ENCODE data around the gene GMEB2. TPM values are rescaled to one million over a fixed set of nuclear protein-coding genes. Genes with fewer than 3 reads are reported as not detected.
"Not testable (repeated sequence)": the region's sequence is repeated elsewhere in the genome, so short reads cannot be mapped to it uniquely, and the experiment has no call there.

The GMEB2 gene, protein sequence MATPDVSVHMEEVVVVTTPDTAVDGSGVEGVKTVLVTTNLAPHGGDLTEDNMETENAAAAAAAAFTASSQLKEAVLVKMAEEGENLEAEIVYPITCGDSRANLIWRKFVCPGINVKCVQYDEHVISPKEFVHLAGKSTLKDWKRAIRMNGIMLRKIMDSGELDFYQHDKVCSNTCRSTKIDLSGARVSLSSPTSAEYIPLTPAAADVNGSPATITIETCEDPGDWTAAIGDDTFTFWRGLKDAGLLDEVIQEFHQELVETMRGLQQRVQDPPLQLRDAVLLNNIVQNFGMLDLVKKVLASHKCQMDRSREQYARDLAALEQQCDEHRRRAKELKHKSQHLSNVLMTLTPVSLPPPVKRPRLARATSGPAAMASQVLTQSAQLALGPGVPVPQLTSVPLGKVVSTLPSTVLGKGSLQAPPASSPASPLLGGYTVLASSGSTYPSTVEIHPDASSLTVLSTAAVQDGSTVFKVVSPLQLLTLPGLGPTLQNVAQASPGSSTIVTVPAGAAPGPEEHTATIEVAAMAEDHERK
- 6.1 and 8.9 TPM in 2 replicates for total RNA-seq (2012; rRNA removed)

DNA sequence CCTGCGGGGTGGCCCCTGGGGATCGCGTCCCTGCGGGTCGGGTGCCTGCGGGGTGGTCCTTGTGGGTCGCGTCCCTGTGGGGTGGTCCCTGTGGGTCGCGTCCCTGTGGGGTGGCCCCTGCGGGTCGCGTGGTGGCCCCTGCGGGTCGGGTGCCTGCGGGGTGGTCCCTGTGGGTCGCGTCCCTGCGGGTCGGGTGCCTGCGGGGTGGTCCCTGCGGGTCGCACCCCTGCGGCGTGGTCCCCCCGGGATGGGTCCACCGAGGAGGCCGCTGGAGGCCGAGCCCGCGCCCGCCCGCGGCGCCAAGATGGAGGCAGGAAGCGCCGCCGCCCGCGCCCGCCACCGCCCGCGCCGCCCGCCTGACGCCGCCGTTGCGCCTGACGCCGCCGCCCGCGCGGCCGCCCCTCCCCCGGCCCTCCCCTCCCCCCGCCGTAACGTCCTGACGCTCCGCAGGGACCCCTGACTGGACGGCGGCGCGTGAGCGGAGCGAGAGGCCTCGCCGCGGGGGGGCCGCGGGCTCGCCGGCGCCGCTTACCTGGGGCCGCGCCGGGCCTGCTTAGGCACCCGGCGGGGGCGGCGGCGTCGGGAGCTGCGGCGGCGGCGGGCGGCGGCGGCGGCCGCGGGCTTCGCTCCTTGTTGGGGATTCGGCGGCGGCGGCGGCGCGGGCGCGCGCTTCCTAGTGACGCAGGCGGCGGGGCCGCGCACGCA lies at the start of gene GMEB2:
Gene GMEB2 (minus strand): TSS at position 678 of the 705 bp plus-strand sequence. CDS start 7,704 bp downstream, outside the sequence.
- Histone ChIP-seq H3K9me3 (replicated peaks; ENCODE audit: low read length) (no peaks in the 10 kb centered on the region), H3K36me3 (ENCODE audit: insufficient read depth, low read length) (no peaks in the 10 kb centered on the region), H3K4me3 (ENCODE audit: low read length) (peak within 1 kb of the TSS; percentile 100)

DNA sequence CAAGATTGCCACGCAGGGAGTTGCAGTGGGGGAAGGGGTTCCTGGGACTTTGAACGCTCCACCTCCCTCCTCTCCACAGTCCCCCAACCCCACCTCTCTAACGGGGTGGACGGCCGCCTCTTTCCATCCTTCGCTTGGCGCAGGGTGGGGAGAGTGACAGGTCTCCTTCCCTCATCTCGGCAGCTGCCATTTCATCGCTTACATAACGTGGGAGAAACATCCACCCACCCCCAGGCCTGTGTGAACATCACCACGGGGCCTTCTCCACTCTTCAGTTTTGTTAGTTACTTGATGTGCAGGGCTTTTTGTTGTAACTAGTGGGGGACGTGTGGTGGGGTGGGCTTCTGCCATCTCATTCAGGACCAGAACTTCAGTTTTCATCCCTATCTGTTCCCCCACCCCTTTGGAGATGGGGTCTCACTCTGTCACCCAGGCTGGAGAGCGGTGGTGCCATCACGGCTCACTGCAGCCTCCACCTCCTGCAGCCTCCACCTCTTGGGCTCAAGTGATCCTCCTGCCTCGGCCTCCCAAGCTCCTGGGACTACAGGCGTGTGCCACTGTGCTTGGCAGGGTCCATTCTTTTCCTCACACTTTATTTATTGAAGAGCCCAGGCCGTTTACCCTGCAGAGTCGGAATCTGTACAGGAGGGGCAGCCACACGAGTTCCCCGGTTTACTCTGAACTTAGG lies 48.9 kb upstream of the GMEB2 start:
- no peak overlapping the region for H3K4me2 ChIP-seq (ENCODE audit: low read length)
- H3K4me1 ChIP-seq (ENCODE audit: control insufficient read depth, insufficient read depth, low read length) = no peaks in the 10 kb centered on the region
- no peak overlapping the region for H3K9ac ChIP-seq (ENCODE audit: low read depth, low read length)
- H3K36me3 ChIP-seq (ENCODE audit: insufficient read depth, low read length) = peaks cover 38% of the 10 kb centered on the region
- no peaks in the 10 kb centered on the region for H3K27me3 ChIP-seq (ENCODE audit: control insufficient read depth, insufficient read depth, low read length)
- no peaks in the 10 kb centered on the region for H3K9me3 ChIP-seq (replicated peaks; ENCODE audit: low read length)
- no peak overlapping the region for H3K4me3 ChIP-seq (ENCODE audit: low read length)

More for the DNA sequence above, at the start of gene GMEB2:
- Histone ChIP-seq H3K4me1 (ENCODE audit: control insufficient read depth, insufficient read depth, low read length) (peaks cover 14% of the 10 kb centered on the region), H3K27me3 (ENCODE audit: control insufficient read depth, insufficient read depth, low read length) (no peaks in the 10 kb centered on the region), H3K4me2 (ENCODE audit: low read length) (peak within 1 kb of the TSS; percentile 97), H3K9ac (ENCODE audit: low read depth, low read length) (peak within 1 kb of the TSS; percentile 99)

DNA sequence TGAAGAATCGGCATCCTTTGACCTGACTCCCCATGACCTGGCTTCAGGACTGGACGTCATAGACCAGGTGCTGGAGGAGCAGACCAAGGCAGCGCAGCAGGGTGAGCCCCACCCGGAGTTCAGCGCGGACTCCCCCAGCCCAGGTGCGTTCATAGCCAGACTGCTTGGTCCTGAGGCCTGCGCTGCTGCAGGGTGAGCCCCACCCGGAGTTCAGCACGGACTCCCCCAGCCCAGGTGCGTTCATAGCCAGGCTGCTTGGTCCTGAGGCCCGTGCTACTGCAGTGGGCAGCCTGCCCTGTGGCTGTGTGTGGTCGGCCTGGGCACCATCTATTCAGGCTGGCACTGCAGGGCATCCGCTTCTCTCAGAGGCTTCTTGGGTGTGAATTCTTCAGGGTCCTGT lies 47.0 kb upstream of the GMEB2 start:
- Histone ChIP-seq H3K4me3 (ENCODE audit: low read length) (no peak overlapping the region), H3K4me1 (ENCODE audit: control insufficient read depth, insufficient read depth, low read length) (no peaks in the 10 kb centered on the region), H3K27me3 (ENCODE audit: control insufficient read depth, insufficient read depth, low read length) (no peaks in the 10 kb centered on the region), H3K9me3 (replicated peaks; ENCODE audit: low read length) (no peaks in the 10 kb centered on the region), H3K9ac (ENCODE audit: low read depth, low read length) (no peak overlapping the region), H3K36me3 (ENCODE audit: insufficient read depth, low read length) (peaks cover 37% of the 10 kb centered on the region), H3K4me2 (ENCODE audit: low read length) (no peak overlapping the region)

DNA sequence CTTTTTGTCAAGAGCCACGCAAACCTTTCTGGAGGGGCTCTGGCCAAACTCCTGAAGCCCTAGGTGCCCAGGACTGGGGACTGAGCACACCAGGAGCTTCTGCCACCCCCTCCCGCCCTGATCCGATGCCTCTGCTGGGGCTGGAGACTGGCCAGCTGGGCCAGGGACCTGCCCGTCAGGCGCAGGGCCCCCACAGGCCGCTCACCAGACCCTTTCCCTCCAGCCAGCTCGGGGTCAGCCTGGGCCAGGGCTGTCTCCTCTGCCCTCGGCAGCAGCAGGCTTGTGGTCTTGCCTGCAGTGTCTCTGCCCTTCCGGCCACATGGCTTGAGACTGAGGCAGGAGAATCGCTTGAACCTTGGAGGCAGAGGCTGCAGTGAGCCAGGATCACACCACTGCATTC lies 45.8 kb upstream of the GMEB2 start:
- Histone ChIP-seq H3K36me3 (ENCODE audit: insufficient read depth, low read length) (peaks cover 35% of the 10 kb centered on the region), H3K9ac (ENCODE audit: low read depth, low read length) (no peak overlapping the region), H3K4me1 (ENCODE audit: control insufficient read depth, insufficient read depth, low read length) (no peaks in the 10 kb centered on the region), H3K9me3 (replicated peaks; ENCODE audit: low read length) (no peaks in the 10 kb centered on the region), H3K4me3 (ENCODE audit: low read length) (no peak overlapping the region), H3K27me3 (ENCODE audit: control insufficient read depth, insufficient read depth, low read length) (no peaks in the 10 kb centered on the region), H3K4me2 (ENCODE audit: low read length) (no peak overlapping the region)

DNA sequence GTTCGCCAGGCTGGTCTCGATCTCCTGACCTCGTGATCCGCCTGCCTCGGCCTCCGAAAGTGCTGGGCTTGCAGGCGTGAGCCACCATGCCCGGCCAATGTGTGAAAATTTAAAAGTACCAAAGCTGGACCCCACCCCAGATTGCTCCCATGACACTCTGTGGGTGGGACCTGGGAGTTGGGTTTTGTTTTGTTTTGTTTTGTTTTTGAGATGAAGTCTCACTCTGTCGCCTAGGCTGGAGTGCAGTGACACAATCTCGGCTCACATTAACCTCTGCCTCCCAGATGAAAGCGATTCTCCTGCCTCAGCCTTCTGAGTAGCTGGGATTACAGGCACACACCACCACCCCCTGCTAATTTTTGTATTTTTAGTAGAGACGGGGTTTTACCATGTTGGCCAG lies 44.8 kb upstream of the GMEB2 start:
- not testable (repeated sequence) for H3K9me3 ChIP-seq (replicated peaks; ENCODE audit: low read length); H3K9ac ChIP-seq (ENCODE audit: low read depth, low read length); H3K4me2 ChIP-seq (ENCODE audit: low read length); H3K4me1 ChIP-seq (ENCODE audit: control insufficient read depth, insufficient read depth, low read length); H3K4me3 ChIP-seq (ENCODE audit: low read length); H3K27me3 ChIP-seq (ENCODE audit: control insufficient read depth, insufficient read depth, low read length)
- H3K36me3 ChIP-seq (ENCODE audit: insufficient read depth, low read length) = peaks cover 37% of the 10 kb centered on the region

DNA sequence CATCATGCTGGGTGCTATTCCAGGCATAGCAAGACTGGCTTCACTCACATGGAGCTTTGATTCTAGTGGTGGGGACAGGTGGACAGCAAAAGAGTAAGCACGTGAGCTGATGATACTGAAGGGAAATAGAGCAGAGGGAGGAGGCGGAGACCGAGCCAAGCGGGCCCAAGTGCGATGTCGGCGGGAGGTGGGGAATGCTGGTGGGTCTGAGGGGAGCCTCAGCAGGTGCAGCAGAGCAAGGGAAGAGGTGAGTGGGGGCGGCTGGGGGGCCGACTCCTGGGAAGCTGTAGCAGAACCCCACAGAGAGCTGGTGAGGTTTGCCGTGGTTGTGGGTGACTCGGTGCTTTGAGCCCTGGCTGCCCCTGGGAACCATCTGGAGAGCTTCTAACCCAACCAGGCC lies 41.5 kb upstream of the GMEB2 start:
- Histone ChIP-seq H3K36me3 (ENCODE audit: insufficient read depth, low read length) (peaks cover 35% of the 10 kb centered on the region), H3K9me3 (replicated peaks; ENCODE audit: low read length) (no peaks in the 10 kb centered on the region), H3K27me3 (ENCODE audit: control insufficient read depth, insufficient read depth, low read length) (no peaks in the 10 kb centered on the region), H3K4me2 (ENCODE audit: low read length) (no peak overlapping the region), H3K4me1 (ENCODE audit: control insufficient read depth, insufficient read depth, low read length) (no peaks in the 10 kb centered on the region), H3K4me3 (ENCODE audit: low read length) (no peak overlapping the region), H3K9ac (ENCODE audit: low read depth, low read length) (no peak overlapping the region)

DNA sequence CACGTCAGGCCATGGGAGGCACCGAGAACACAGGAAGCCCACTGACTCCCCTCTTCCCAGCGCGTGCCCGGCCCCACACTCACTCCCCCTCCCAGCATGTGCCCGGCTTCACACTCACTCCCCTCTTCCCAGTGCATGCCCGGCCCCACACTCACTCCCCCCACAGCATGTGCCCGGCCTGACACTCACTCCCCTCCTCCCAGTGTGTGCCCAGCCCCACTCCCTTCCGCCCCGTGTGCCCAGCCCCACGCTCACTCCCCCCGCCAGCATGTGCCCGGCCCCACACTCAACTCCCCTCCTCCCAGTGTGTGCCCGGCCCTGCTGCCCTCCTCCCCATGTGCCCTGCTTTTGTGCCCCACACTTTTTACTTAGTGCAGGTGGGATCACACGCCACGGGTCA lies 41.0 kb upstream of the GMEB2 start:
- no peak overlapping the region for H3K4me2 ChIP-seq (ENCODE audit: low read length)
- no peaks in the 10 kb centered on the region for H3K9me3 ChIP-seq (replicated peaks; ENCODE audit: low read length)
- H3K4me1 ChIP-seq (ENCODE audit: control insufficient read depth, insufficient read depth, low read length) = no peaks in the 10 kb centered on the region
- H3K27me3 ChIP-seq (ENCODE audit: control insufficient read depth, insufficient read depth, low read length) = no peaks in the 10 kb centered on the region
- H3K4me3 ChIP-seq (ENCODE audit: low read length) = no peak overlapping the region
- H3K9ac ChIP-seq (ENCODE audit: low read depth, low read length) = no peak overlapping the region
- peaks cover 40% of the 10 kb centered on the region for H3K36me3 ChIP-seq (ENCODE audit: insufficient read depth, low read length)

DNA sequence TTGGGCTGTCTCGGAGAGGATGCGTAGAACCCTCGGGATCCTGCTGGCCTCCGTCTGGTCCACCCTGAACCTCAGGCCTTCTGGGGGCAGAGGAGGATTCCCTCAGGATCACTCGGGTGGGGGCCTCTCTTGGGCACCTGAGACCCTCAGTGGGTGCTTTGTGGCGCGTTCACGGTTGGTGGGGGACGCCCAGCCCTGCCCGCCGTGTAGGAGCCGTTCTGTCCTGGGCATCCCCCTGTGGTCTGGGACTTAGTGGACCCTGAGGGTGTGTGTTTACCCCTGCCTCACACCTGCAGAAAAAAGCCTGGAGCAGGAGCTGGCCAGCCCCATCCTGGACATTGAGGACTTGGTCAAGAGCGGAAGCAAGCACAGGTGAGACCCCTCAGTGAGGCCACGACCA lies 38.8 kb upstream of the GMEB2 start:
- H3K4me2 ChIP-seq (ENCODE audit: low read length) = no peak overlapping the region
- no peaks in the 10 kb centered on the region for H3K27me3 ChIP-seq (ENCODE audit: control insufficient read depth, insufficient read depth, low read length)
- H3K9me3 ChIP-seq (replicated peaks; ENCODE audit: low read length) = no peaks in the 10 kb centered on the region
- H3K36me3 ChIP-seq (ENCODE audit: insufficient read depth, low read length) = peaks cover 57% of the 10 kb centered on the region
- no peaks in the 10 kb centered on the region for H3K4me1 ChIP-seq (ENCODE audit: control insufficient read depth, insufficient read depth, low read length)
- no peak overlapping the region for H3K9ac ChIP-seq (ENCODE audit: low read depth, low read length)
- H3K4me3 ChIP-seq (ENCODE audit: low read length) = no peak overlapping the region

DNA sequence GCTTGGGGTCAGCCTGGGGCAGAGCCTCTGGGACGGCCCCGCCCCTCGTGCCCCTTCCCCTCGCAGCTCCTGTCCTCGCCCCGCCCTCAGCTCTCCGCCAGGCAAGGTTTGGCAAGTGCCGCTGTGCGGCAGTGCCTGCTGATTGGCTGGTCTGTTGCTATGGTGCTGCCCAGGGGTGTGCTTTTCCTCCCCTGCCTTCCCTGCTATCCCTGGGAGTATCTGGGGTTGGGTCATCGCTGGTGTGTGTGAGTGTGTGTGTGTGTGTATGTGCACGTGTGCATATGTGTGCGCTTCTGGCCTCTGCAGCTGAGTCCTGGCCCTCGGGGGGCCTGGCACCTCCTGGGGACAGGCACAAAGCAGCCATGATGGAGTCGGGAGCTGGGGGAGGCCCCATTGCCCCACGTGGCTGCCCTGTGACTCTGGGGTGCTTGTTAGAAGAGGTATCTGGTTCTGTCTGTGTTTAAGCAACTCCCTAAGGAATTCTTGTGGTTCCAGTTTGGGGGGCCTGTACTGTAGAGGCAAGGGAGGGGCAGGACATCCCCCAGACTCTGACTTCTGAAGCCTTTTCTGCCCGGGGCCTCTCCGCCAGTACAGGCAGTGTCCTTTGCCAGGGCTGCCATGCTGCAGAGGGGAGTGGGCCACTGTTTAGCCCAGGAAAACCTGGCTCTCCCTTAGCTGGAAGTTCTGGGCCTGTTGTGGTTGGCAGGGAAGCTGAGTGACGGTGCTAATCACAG lies 38.1 kb upstream of the GMEB2 start:
- H3K9ac ChIP-seq (ENCODE audit: low read depth, low read length) = no peak overlapping the region
- peaks cover 60% of the 10 kb centered on the region for H3K36me3 ChIP-seq (ENCODE audit: insufficient read depth, low read length)
- H3K4me2 ChIP-seq (ENCODE audit: low read length) = no peak overlapping the region
- H3K27me3 ChIP-seq (ENCODE audit: control insufficient read depth, insufficient read depth, low read length) = no peaks in the 10 kb centered on the region
- H3K4me3 ChIP-seq (ENCODE audit: low read length) = no peak overlapping the region
- no peaks in the 10 kb centered on the region for H3K4me1 ChIP-seq (ENCODE audit: control insufficient read depth, insufficient read depth, low read length)
- H3K9me3 ChIP-seq (replicated peaks; ENCODE audit: low read length) = no peaks in the 10 kb centered on the region

DNA sequence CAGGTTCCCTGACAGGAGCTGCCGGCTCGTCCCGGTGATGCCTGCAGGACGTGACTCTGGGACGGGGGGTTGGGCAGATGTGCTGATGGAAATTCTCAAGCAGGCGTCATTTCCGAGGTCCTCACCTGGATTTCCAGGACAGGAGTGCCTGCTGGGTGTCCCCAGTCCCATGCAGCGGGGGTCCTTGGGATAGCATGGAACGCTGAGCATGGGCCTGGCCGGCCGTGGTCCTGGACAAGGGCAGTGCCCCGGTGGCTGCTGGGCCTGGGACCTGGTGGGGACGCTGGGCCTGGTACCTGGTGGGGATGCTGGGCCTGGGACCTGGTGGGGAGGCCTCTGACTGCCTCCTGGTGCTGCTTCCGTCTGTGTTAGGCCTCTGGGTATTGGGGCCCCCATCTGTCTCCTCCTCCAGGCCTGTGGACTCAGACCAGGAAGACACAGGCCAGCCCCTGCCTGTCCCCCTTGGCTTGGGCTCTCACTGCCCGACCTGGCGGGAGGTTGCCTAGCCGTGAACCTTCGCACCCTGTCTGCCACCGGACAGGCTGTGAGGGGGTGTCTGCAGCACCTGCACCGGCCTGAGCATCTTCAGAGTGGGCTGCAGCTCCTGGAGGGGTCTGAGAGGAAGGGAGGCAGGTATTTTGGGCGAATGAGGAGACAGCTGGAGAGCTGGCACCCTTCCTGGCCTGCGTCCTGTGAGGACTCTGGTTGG lies 37.4 kb upstream of the GMEB2 start:
- H3K36me3 ChIP-seq (ENCODE audit: insufficient read depth, low read length) = peaks cover 60% of the 10 kb centered on the region
- H3K27me3 ChIP-seq (ENCODE audit: control insufficient read depth, insufficient read depth, low read length) = no peaks in the 10 kb centered on the region
- H3K9me3 ChIP-seq (replicated peaks; ENCODE audit: low read length) = no peaks in the 10 kb centered on the region
- peaks cover 4% of the 10 kb centered on the region for H3K4me1 ChIP-seq (ENCODE audit: control insufficient read depth, insufficient read depth, low read length)
- H3K4me2 ChIP-seq (ENCODE audit: low read length) = no peak overlapping the region
- H3K4me3 ChIP-seq (ENCODE audit: low read length) = no peak overlapping the region
- no peak overlapping the region for H3K9ac ChIP-seq (ENCODE audit: low read depth, low read length)

Data from skeletal muscle satellite cell (primary cell).